Daoy (cell line): ENCODE results near the gene NELFCD. TPM values are rescaled to one million over a fixed set of nuclear protein-coding genes. Genes with fewer than 3 reads are reported as not detected.
"Not testable (repeated sequence)": the region's sequence is repeated elsewhere in the genome, so short reads cannot be mapped to it uniquely, and the experiment has no call there.

ENCODE experiments used
- DNase-seq: peaks from one replicate; pipeline ENCODE4 v3.0.0-alpha.2; 2015; ENCODE audit warnings: low read depth
- total RNA-seq: library from RNA; depleted of rRNA; stranded (reverse); fragments of >200 nt; shearing (Covaris generic); gene quantifications from 2 replicates; pipeline ENCODE4 v1.2.3, GENCODE V29; 2014

The NELFCD gene
- total RNA-seq, 1 experiment from 2014 or later, result 40.3 TPM

GRCh38 chr20:58973179-58973578 is 7.9 kb upstream of the NELFCD start:
- no peak for DNase-seq

- no peak for DNase-seq
These were observed 7.2 kb upstream of the NELFCD start for GRCh38 chr20:58973866-58974265.

GRCh38 chr20:58975353-58975752 is 5.7 kb upstream of the NELFCD start:
- no peak for DNase-seq

GRCh38 chr20:58976061-58976730 is 4.9 kb upstream of the NELFCD start:
- DNase-seq, result no peak

GRCh38 chr20:58978351-58979190 is 2.5 kb upstream of the NELFCD start:
- DNase-seq, result no peak

GRCh38 chr20:58981628-58982364 is 740 bp downstream of the NELFCD start:
- DNase-seq, result no peak

- DNase-seq, result no peak
These were observed 1.5 kb downstream of the NELFCD start for GRCh38 chr20:58982406-58983114.

GRCh38 chr20:58983115-58983468 is 2.0 kb downstream of the NELFCD start:
- not testable (repeated sequence) for DNase-seq

- no peak for DNase-seq
These were observed 3.6 kb downstream of the NELFCD start for GRCh38 chr20:58984691-58985090.

- DNase-seq, result no peak
These were observed 4.6 kb downstream of the NELFCD start for GRCh38 chr20:58985656-58986055.

- DNase-seq, result no peak
These were observed 5.4 kb downstream of the NELFCD start for GRCh38 chr20:58986286-58986967.

- DNase-seq, result no peak
These were observed 6.0 kb downstream of the NELFCD start for GRCh38 chr20:58986968-58987517.

GRCh38 chr20:58987790-58988564 is 6.9 kb downstream of the NELFCD start:
- no peak for DNase-seq

GRCh38 chr20:58988565-58988882 is 7.5 kb downstream of the NELFCD start:
- DNase-seq, result no peak

- DNase-seq, result no peak
These were observed 8.1 kb downstream of the NELFCD start for GRCh38 chr20:58989196-58989595.

GRCh38 chr20:58990651-58991445 is 9.8 kb downstream of the NELFCD start:
- no peak for DNase-seq

- DNase-seq, result no peak
These were observed 10.7 kb downstream of the NELFCD start for GRCh38 chr20:58991715-58992114.

GRCh38 chr20:58992911-58993310 is 11.9 kb downstream of the NELFCD start:
- no peak for DNase-seq
